ENCODE results near the gene VRK2.
"Not testable (repeated sequence)": the region's sequence is repeated elsewhere in the genome, so short reads cannot be mapped to it uniquely, and the experiment has no call there.

VRK2 gene

GRCh38 chr2:58054264-58054663 lies 7.7 kb downstream of the VRK2 start:
- DNase-seq (ENCODE audit: low spot score) (no peak), FAIRE-seq (no peak)

- no peak for DNase-seq (ENCODE audit: low spot score)
Measured at GRCh38 chr2:58055033-58055786, 8.6 kb downstream of the VRK2 start.

GRCh38 chr2:58056192-58056916 lies 9.7 kb downstream of the VRK2 start:
- DNase-seq (ENCODE audit: low spot score) (no peak), FAIRE-seq (peak; percentile 55)

More at GRCh38 chr2:58055033-58055786, 8.6 kb downstream of the VRK2 start:
- peak; percentile 20 for FAIRE-seq

- FAIRE-seq (no peak), DNase-seq (ENCODE audit: low spot score) (no peak)
Measured at GRCh38 chr2:58057707-58058530, 11.3 kb downstream of the VRK2 start.

GRCh38 chr2:58063641-58064040 lies 17.0 kb downstream of the VRK2 start:
- DNase-seq (ENCODE audit: low spot score), result no peak
- no peak for FAIRE-seq

GRCh38 chr2:58064086-58064485 lies 17.5 kb downstream of the VRK2 start:
- FAIRE-seq, result no peak

GRCh38 chr2:58065248-58065647 lies 18.6 kb downstream of the VRK2 start:
- FAIRE-seq (no peak), DNase-seq (ENCODE audit: low spot score) (no peak)

More at GRCh38 chr2:58064086-58064485, 17.5 kb downstream of the VRK2 start:
- DNase-seq (ENCODE audit: low spot score), result no peak

GRCh38 chr2:58067001-58067400 lies 20.4 kb downstream of the VRK2 start:
- FAIRE-seq, result no peak
- DNase-seq (ENCODE audit: low spot score), result no peak

- DNase-seq (ENCODE audit: low spot score) (no peak), FAIRE-seq (no peak)
Measured at GRCh38 chr2:58070765-58071164, 24.2 kb downstream of the VRK2 start.

- FAIRE-seq (no peak), DNase-seq (ENCODE audit: low spot score) (no peak)
Measured at GRCh38 chr2:58072102-58072501, 25.5 kb downstream of the VRK2 start.

GRCh38 chr2:58073008-58073407 lies 26.4 kb downstream of the VRK2 start:
- FAIRE-seq (no peak), DNase-seq (ENCODE audit: low spot score) (no peak)

- no peak for DNase-seq (ENCODE audit: low spot score)
- FAIRE-seq, result no peak
Measured at GRCh38 chr2:58073751-58074150, 27.1 kb downstream of the VRK2 start.

- no peak for DNase-seq (ENCODE audit: low spot score)
Measured at GRCh38 chr2:58081000-58081399, 34.4 kb downstream of the VRK2 start.

GRCh38 chr2:58089081-58089480 lies 42.5 kb downstream of the VRK2 start:
- FAIRE-seq (no peak), DNase-seq (ENCODE audit: low spot score) (no peak)

More at GRCh38 chr2:58081000-58081399, 34.4 kb downstream of the VRK2 start:
- FAIRE-seq, result no peak

- not testable (repeated sequence) for DNase-seq (ENCODE audit: low spot score); FAIRE-seq
Measured at GRCh38 chr2:58092772-58093171, 46.2 kb downstream of the VRK2 start.

- DNase-seq (ENCODE audit: low spot score) (no peak), FAIRE-seq (no peak)
Measured at GRCh38 chr2:58097025-58097424, 50.4 kb downstream of the VRK2 start.

- FAIRE-seq (peak; percentile 20), DNase-seq (ENCODE audit: low spot score) (no peak)
Measured at GRCh38 chr2:58098254-58099095, 51.9 kb downstream of the VRK2 start.

- FAIRE-seq (peak; percentile 9), DNase-seq (ENCODE audit: low spot score) (no peak)
Measured at GRCh38 chr2:58099096-58099769, 52.6 kb downstream of the VRK2 start.

- no peak for DNase-seq (ENCODE audit: low spot score)
- FAIRE-seq, result no peak
Measured at GRCh38 chr2:58101500-58101899, 54.9 kb downstream of the VRK2 start.

- DNase-seq (ENCODE audit: low spot score), result no peak
- FAIRE-seq, result no peak
Measured at GRCh38 chr2:58106896-58107295, 60.3 kb downstream of the VRK2 start.
